Sigmoid colon (tissue), 4 donors: ENCODE results near the gene SCRG1.

Source experiments
- POLR2A ChIP-seq, 2 donors: fragments of 450-650 bp; IDR thresholded peaks; one replicate each; pipeline ENCODE4 v1.6.1; 2016; ENCODE audit warnings: antibody characterized with exemption in 2 of 2, mild to moderate bottlenecking in 2 of 2, moderate library complexity in 2 of 2
- POLR2AphosphoS5 ChIP-seq, 4 donors: sonication (generic); formaldehyde crosslinking; IDR thresholded peaks; one replicate each; pipeline ENCODE4 v1.6.1; 2017; ENCODE audit warnings: antibody characterized with exemption in 4 of 4

GRCh38 chr4:173413036-173413435 is 14.1 kb upstream of the SCRG1 start:
- peak in 3 of 4 donors; percentile 6 to 37 (median 22) for TF ChIP-seq POLR2AphosphoS5 (IDR thresholded peaks at IDR 0.05)
- no peak for TF ChIP-seq POLR2A (IDR thresholded peaks at IDR 0.05)
